Measurements from ENCODE around the gene SPATA12. TPM values are rescaled to one million over a fixed set of nuclear protein-coding genes. Genes with fewer than 3 reads are reported as not detected.

The SPATA12 gene
- total and polyA plus RNA-seq, 4 donors = not detected

- Histone ChIP-seq H3K27ac (ENCODE audit: low read depth in 1 of 2, low read length in 2 of 2) (no peak overlapping the region), H3K4me3 (ENCODE audit: low read depth in 1 of 3, low read length in 3 of 3) (no peak overlapping the region), H3K27me3 (ENCODE audit: control insufficient read depth in 4 of 4, insufficient read depth in 4 of 4, low read length in 3 of 4) (peaks cover 0 to 3% (median 0%) of the 10 kb centered on the region in 4 donors), H3K36me3 (ENCODE audit: control insufficient read depth in 4 of 4, insufficient read depth in 3 of 4, low read depth in 1 of 4, low read length in 3 of 4) (no peaks in the 10 kb centered on the region), H3K9ac (ENCODE audit: low read depth in 1 of 2, low read length in 2 of 2) (no peak overlapping the region), H3K9me3 (ENCODE audit: control insufficient read depth in 4 of 4, low read length in 3 of 4) (no peaks in the 10 kb centered on the region), H3K4me1 (ENCODE audit: control insufficient read depth in 4 of 4, insufficient read depth in 4 of 4, low read length in 3 of 4) (no peaks in the 10 kb centered on the region)
- TF ChIP-seq HNF4A (conservative IDR thresholded peaks at IDR 0.05) (no peak), JUND (IDR thresholded peaks at IDR 0.05) (no peak), FOXA2 (IDR thresholded peaks at IDR 0.05) (no peak), RAD21 (IDR thresholded peaks at IDR 0.05) (no peak), HNF4G (IDR thresholded peaks at IDR 0.05) (no peak), NR2F2 (IDR thresholded peaks at IDR 0.05) (no peak), ATF3 (IDR thresholded peaks at IDR 0.05) (no peak), YY1 (IDR thresholded peaks at IDR 0.05) (no peak), FOXA1 (IDR thresholded peaks at IDR 0.05) (no peak), CTCF (IDR thresholded peaks at IDR 0.05; ENCODE audit: low read depth, low read length, missing input control) (no peak), TAF1 (conservative IDR thresholded peaks at IDR 0.05) (no peak), SP1 (IDR thresholded peaks at IDR 0.05) (no peak), REST (IDR thresholded peaks at IDR 0.05) (no peak), RXRA (IDR thresholded peaks at IDR 0.05) (no peak), ZBTB33 (IDR thresholded peaks at IDR 0.05) (no peak), MAX (IDR thresholded peaks at IDR 0.05) (no peak), EGR1 (IDR thresholded peaks at IDR 0.05; ENCODE audit: low read depth in 2 of 2) (no peak), GABPA (IDR thresholded peaks at IDR 0.05 in 1 of 2, conservative IDR thresholded peaks at IDR 0.05 in 1 of 2) (no peak)
- DNase-seq (ENCODE audit: low spot score) = no peak
- 87% methylated on average over 3 of the region's 3 CpGs for WGBS
Observed at GRCh38 chr3:57019057-57019456, 41.4 kb upstream of the SPATA12 start.

Measured in liver (tissue), 9 donors.